ENCODE measurements around the gene LRRC8E. TPM values are rescaled to one million over a fixed set of nuclear protein-coding genes. Genes with fewer than 3 reads are reported as not detected.

The LRRC8E gene
- total and polyA plus RNA-seq, 4 donors, result 1.8 to 3.3 (median 2.4) TPM; not detected in 1

GRCh38 chr19:7920519-7921301 lies 32.4 kb downstream of the LRRC8E start:
- 2% methylated on average over 62 of the region's 62 CpGs for WGBS
- Histone ChIP-seq H3K9me3 (ENCODE audit: control insufficient read depth in 4 of 4, low read length in 3 of 4) (no peaks in the 10 kb centered on the region), H3K4me3 (ENCODE audit: low read depth in 1 of 3, low read length in 3 of 3) (peak overlapping the region; percentile 89 to 98 (median 97)), H3K27me3 (ENCODE audit: control insufficient read depth in 4 of 4, insufficient read depth in 4 of 4, low read length in 3 of 4) (no peaks in the 10 kb centered on the region), H3K4me1 (ENCODE audit: control insufficient read depth in 4 of 4, insufficient read depth in 4 of 4, low read length in 3 of 4) (peaks cover 30 to 59% (median 37%) of the 10 kb centered on the region in 4 donors), H3K9ac (ENCODE audit: low read depth in 1 of 2, low read length in 2 of 2) (peak overlapping the region in 1 of 2 donors; percentile 1), H3K27ac (ENCODE audit: low read depth in 1 of 2, low read length in 2 of 2) (peak overlapping the region; percentile 79 to 91), H3K36me3 (ENCODE audit: control insufficient read depth in 4 of 4, insufficient read depth in 3 of 4, low read depth in 1 of 4, low read length in 3 of 4) (peaks cover 0 to 12% (median 5%) of the 10 kb centered on the region in 4 donors)
- DNase-seq (ENCODE audit: low spot score), result peak; percentile 100
- peak; percentile 22 to 47 for TF ChIP-seq RXRA (IDR thresholded peaks at IDR 0.05)
- TF ChIP-seq, protein P1, sequence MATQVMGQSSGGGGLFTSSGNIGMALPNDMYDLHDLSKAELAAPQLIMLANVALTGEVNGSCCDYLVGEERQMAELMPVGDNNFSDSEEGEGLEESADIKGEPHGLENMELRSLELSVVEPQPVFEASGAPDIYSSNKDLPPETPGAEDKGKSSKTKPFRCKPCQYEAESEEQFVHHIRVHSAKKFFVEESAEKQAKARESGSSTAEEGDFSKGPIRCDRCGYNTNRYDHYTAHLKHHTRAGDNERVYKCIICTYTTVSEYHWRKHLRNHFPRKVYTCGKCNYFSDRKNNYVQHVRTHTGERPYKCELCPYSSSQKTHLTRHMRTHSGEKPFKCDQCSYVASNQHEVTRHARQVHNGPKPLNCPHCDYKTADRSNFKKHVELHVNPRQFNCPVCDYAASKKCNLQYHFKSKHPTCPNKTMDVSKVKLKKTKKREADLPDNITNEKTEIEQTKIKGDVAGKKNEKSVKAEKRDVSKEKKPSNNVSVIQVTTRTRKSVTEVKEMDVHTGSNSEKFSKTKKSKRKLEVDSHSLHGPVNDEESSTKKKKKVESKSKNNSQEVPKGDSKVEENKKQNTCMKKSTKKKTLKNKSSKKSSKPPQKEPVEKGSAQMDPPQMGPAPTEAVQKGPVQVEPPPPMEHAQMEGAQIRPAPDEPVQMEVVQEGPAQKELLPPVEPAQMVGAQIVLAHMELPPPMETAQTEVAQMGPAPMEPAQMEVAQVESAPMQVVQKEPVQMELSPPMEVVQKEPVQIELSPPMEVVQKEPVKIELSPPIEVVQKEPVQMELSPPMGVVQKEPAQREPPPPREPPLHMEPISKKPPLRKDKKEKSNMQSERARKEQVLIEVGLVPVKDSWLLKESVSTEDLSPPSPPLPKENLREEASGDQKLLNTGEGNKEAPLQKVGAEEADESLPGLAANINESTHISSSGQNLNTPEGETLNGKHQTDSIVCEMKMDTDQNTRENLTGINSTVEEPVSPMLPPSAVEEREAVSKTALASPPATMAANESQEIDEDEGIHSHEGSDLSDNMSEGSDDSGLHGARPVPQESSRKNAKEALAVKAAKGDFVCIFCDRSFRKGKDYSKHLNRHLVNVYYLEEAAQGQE (IDR thresholded peaks at IDR 0.05), result no peak
- no peak for TF ChIP-seq JUND (IDR thresholded peaks at IDR 0.05)
- TF ChIP-seq ZBTB33 (IDR thresholded peaks at IDR 0.05), result no peak
- TF ChIP-seq CTCF (IDR thresholded peaks at IDR 0.05; ENCODE audit: low read depth, low read length, missing input control), result no peak
- no peak for TF ChIP-seq TAF1 (conservative IDR thresholded peaks at IDR 0.05)
- TF ChIP-seq FOXA1 (IDR thresholded peaks at IDR 0.05), result no peak
- no peak for TF ChIP-seq HNF4A (conservative IDR thresholded peaks at IDR 0.05)
- TF ChIP-seq YY1 (IDR thresholded peaks at IDR 0.05), result no peak
- peak; percentile 57 for TF ChIP-seq SP1 (IDR thresholded peaks at IDR 0.05)
- TF ChIP-seq, protein P2, sequence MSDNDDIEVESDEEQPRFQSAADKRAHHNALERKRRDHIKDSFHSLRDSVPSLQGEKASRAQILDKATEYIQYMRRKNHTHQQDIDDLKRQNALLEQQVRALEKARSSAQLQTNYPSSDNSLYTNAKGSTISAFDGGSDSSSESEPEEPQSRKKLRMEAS (IDR thresholded peaks at IDR 0.05), result no peak
- TF ChIP-seq, protein P3, sequence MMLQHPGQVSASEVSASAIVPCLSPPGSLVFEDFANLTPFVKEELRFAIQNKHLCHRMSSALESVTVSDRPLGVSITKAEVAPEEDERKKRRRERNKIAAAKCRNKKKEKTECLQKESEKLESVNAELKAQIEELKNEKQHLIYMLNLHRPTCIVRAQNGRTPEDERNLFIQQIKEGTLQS (IDR thresholded peaks at IDR 0.05), result no peak
- TF ChIP-seq EGR1 (IDR thresholded peaks at IDR 0.05; ENCODE audit: low read depth in 2 of 2), result peak; percentile 99
- TF ChIP-seq GABPA (IDR thresholded peaks at IDR 0.05 in 1 of 2, conservative IDR thresholded peaks at IDR 0.05 in 1 of 2), result peak in 1 of 2 donors; percentile 28
- TF ChIP-seq NR2F2 (IDR thresholded peaks at IDR 0.05), result peak; percentile 26
- TF ChIP-seq RAD21 (IDR thresholded peaks at IDR 0.05), result no peak
- TF ChIP-seq FOXA2 (IDR thresholded peaks at IDR 0.05), result no peak
- TF ChIP-seq HNF4G (IDR thresholded peaks at IDR 0.05), result no peak
